ENCODE results near the gene BARHL2.

DNA sequence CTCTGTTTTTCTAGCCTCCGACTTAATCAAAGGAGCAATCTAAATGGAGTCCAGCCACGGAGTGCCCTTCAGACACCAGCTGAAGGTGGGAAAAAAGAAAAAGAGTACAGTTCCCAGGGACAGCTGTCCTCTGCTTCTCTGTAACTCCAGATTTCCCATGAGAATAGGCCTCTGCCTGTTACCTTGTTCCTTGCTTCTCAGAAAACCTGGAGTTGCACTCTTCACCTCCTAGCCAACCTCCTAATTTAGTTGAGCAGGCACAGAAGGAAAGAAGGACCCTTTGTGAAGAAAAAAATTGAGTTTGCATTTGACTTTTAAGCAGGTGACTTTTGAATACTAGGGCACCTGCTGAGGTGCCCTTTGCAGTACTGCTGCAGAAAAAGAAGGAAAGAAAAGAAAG lies 8.3 kb downstream of the BARHL2 start:
- TF ChIP-seq, protein P1, sequence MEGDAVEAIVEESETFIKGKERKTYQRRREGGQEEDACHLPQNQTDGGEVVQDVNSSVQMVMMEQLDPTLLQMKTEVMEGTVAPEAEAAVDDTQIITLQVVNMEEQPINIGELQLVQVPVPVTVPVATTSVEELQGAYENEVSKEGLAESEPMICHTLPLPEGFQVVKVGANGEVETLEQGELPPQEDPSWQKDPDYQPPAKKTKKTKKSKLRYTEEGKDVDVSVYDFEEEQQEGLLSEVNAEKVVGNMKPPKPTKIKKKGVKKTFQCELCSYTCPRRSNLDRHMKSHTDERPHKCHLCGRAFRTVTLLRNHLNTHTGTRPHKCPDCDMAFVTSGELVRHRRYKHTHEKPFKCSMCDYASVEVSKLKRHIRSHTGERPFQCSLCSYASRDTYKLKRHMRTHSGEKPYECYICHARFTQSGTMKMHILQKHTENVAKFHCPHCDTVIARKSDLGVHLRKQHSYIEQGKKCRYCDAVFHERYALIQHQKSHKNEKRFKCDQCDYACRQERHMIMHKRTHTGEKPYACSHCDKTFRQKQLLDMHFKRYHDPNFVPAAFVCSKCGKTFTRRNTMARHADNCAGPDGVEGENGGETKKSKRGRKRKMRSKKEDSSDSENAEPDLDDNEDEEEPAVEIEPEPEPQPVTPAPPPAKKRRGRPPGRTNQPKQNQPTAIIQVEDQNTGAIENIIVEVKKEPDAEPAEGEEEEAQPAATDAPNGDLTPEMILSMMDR (IDR thresholded peaks at IDR 0.05; ENCODE audit: extremely low read depth in 1 of 2, insufficient read depth in 1 of 2, low read depth in 1 of 2, low read length in 2 of 2), result no peak
- TF ChIP-seq EZH2 (IDR thresholded peaks at IDR 0.05; ENCODE audit: borderline replicate concordance, low read depth, low read length, severe bottlenecking) (no peak), POLR2A (IDR thresholded peaks at IDR 0.05; ENCODE audit: low read depth, low read length) (no peak), JUN (IDR thresholded peaks at IDR 0.05; ENCODE audit: borderline replicate concordance, insufficient read depth, insufficient read length, low read depth) (no peak), POLR2AphosphoS5 (IDR thresholded peaks at IDR 0.05; ENCODE audit: insufficient read depth, low read depth, low read length) (no peak), FOS (IDR thresholded peaks at IDR 0.05; ENCODE audit: borderline replicate concordance, insufficient read depth, low read length) (no peak)
- TF ChIP-seq, protein P2, sequence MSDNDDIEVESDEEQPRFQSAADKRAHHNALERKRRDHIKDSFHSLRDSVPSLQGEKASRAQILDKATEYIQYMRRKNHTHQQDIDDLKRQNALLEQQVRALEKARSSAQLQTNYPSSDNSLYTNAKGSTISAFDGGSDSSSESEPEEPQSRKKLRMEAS (IDR thresholded peaks at IDR 0.05; ENCODE audit: insufficient read depth, insufficient read length), result no peak

Measured in endothelial cell of umbilical vein (primary cell).